D721Med (cell line): Measurements from ENCODE around the gene TSPOAP1.

Source experiments
- DNase-seq: peaks from one replicate; pipeline ENCODE4 v3.0.0; 2011; ENCODE audit warnings: low spot score; ENCODE audit not compliant: insufficient read length
- FAIRE-seq: peaks from 2 replicates; lab custom pipeline; 2011; peaks lifted over from hg19 to GRCh38; lab: Jason Lieb, UNC
- TF ChIP-seq, protein P1 (sequence below): IDR thresholded peaks from 2 replicates; pipeline ENCODE4 v1.5.1; 2012; ENCODE audit warnings: mild to moderate bottlenecking, control low read depth; ENCODE audit not compliant: insufficient read depth; ENCODE audit errors: missing control alignments

The TSPOAP1 gene

DNA sequence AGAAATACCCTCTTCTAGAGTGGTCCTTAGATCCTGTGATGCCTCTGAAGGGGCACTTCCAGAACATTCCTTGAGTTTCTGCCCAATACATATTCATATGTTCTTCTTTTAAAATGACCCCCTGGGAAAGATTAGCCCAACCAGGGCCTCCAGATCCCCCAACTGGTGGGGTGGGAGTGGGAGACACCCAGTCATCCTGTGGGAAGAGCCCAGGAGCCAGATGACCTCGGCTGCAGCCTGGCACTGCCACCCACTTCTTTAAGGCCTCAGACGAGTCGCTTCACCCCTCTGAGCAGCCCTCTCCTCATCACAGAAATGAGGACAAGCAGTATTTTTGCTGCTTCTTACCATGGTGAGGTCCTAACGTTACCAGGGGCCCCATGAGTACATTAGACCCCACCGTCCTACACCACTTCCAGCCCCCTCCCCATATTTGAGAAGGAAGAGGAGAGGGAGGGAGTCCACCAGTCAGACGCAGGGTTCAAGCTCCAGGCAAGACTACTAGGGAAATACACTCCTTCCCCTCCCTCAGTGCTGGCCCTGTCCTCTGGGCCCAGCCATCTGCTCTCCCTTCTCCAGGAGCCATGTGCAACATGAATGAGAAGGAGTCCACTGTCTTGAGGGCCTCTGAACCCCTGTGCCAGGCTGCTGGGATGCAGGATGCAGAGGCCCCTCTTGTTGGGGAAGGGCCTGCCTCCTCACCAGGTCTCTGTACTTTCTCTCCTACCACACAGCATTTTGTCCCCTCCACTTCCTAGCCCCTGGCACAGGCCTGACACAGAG, 59.6 kb downstream of the TSPOAP1 start:
- TF ChIP-seq, protein P1, sequence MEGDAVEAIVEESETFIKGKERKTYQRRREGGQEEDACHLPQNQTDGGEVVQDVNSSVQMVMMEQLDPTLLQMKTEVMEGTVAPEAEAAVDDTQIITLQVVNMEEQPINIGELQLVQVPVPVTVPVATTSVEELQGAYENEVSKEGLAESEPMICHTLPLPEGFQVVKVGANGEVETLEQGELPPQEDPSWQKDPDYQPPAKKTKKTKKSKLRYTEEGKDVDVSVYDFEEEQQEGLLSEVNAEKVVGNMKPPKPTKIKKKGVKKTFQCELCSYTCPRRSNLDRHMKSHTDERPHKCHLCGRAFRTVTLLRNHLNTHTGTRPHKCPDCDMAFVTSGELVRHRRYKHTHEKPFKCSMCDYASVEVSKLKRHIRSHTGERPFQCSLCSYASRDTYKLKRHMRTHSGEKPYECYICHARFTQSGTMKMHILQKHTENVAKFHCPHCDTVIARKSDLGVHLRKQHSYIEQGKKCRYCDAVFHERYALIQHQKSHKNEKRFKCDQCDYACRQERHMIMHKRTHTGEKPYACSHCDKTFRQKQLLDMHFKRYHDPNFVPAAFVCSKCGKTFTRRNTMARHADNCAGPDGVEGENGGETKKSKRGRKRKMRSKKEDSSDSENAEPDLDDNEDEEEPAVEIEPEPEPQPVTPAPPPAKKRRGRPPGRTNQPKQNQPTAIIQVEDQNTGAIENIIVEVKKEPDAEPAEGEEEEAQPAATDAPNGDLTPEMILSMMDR: no peak
- DNase-seq: no peak
- FAIRE-seq: no peak

DNA sequence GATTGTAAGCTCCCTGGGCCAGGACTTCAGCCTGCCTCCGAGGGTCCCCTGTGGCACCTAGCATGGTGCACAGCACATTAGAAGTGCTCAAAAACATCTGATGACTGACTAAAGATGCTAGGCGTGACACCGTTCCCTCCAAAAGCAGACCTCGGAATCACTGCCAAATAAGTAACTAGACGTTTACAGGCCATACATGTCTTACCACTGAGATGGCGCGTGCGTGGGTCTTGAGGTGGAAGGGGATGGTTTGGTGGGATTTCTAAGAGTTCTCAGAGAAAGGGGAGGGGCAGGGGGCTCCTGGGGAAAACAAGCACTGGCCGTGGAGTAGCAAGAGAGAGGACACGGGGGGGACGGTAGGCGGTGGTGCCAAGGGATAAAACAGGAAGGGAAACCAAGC, 60.3 kb downstream of the TSPOAP1 start:
- TF ChIP-seq, protein P1: no peak
- no peak for DNase-seq
- no peak for FAIRE-seq

DNA sequence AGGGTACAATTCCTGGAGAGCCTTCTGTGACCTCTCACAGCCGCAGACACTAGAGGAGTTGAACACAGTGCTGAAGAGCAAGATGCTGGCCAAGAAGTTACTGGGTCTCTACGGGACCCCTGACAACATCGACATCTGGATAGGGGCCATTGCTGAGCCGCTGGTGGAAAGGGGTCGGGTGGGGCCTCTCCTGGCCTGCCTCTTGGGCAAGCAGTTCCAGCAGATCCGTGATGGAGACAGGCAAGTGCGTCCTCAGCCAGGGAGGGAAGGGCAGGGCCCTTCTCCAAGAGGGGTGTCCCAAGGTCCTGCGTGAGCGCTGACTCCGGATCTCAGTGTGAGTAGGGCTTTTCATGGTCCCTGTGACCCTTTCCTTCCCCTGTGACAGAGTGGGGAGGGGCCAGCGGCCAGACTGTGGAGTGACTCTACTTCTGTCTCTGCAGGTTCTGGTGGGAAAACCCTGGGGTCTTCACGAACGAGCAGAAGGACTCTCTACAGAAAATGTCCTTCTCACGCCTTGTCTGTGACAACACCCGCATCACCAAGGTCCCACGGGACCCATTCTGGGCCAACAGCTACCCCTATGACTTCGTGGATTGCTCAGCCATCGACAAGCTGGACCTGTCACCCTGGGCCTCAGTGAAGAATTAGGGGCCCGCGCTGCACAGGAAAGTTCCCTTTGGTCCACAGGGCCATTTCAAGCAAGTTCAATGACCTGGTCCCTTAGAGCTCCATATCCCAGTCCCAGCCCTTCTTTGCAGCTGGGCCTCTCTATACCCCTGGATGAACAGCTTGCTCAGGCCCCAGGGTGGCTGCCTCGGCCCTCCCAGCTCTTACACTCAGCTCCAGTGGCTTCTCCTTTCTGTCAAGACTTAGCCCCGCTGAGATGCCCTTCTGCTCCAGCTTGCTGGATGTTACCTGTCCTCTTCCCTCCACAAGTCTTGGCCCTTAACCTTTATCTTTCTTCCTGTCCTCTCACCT, 61.0 kb downstream of the TSPOAP1 start:
- TF ChIP-seq, protein P1: no peak
- DNase-seq (no peak), FAIRE-seq (no peak)

DNA sequence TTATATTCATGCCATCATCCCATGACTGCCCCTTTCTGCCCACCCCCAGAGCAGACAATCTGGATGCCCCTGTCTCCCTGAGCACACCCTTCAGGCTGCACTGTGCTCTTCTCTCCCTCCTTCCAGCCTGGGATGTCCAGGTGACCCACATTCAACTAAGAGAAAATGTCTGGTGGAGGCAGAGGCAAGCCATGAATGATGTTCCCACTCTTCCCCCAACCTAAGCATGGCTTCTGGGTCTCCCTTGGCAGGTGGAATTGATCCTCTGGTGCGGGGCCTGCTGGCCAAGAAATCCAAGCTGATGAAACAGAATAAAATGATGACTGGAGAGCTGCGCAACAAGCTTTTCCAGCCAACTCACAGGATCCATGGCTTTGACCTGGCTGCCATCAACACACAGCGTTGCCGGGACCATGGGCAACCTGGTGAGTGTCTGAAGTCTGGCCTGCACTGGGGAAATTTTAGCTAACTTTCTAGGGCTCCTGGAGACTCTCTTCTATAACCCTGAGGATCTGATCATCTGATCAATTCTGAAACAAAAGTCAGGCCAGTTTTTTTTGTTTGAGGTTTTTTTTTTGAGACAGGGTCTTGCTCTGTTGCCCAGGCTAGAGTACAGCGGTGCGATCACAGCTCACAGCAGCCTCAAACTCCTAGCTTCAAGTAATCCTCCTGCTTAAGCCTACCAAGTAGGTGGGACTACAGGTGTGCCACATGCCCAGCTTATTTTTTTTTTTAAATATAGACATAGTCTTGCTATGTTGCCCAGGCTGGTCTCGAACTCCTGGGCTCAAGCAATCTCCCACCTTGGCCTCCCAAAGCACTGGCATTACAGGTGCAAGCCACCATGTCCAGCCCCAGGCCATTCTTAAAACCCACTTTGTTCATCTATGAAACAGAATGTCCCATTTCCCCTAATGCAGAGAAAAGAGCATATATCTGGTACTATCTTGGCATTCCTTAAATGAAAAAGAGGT, 62.4 kb downstream of the TSPOAP1 start:
- FAIRE-seq (no peak), DNase-seq (no peak)
- TF ChIP-seq, protein P1: no peak

GRCh38 chr17:58265271-58265670, 63.3 kb downstream of the TSPOAP1 start:
- TF ChIP-seq, protein P1: no peak
- DNase-seq (no peak), FAIRE-seq (no peak)

DNA sequence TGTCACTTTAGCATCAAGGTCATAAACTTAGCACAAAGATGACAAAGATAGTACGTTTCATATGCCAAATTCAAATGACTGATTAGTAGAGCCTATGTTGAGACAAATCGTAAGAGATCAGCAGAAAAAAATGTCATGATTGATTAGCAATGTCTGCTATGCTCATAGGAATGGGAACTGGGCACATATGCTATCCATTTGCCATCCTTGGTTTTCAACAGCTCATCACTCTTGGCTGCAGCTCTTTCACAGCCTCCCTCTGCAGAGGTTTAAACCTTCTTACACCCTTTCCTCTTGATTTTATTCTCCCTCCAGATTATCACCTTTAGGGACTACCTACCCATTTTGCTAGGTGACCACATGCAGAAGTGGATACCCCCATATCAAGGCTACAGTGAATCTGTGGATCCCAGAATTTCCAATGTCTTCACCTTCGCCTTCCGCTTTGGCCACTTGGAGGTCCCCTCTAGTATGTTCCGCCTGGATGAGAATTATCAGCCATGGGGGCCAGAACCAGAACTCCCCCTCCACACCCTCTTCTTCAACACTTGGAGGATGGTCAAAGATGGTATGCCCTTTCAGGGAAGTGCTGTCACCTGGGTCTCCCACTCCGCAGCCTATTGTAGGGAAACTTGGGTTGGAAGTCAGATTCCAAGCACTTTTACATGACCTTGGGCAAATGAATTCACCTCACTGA, 64.0 kb downstream of the TSPOAP1 start:
- no peak for DNase-seq
- TF ChIP-seq, protein P1: no peak
- no peak for FAIRE-seq
